RWPE2 (cell line): ENCODE data around the gene EMX1.

Experiments
- ATAC-seq: fragments of 200-7000 bp; cut with Tn5 transposase; 3 replicates; pipeline ENCODE4 v1.9.1; 2021; ENCODE audit warnings: low read depth
- DNase-seq: peaks from one replicate; pipeline ENCODE4 v3.0.0-alpha.2; 2020; ENCODE audit warnings: low spot score
- H3K27ac ChIP-seq: fragments of 450-650 bp; 2 replicates; pipeline ENCODE4 v1.5.1; 2017; ENCODE audit warnings: mild to moderate bottlenecking; ENCODE audit not compliant: poor library complexity, severe bottlenecking
- H3K27me3 ChIP-seq: fragments of 250-450 bp; sonication (Bioruptor Pico); 2 replicates; pipeline ENCODE4 v1.5.1; 2021; ENCODE audit warnings: mild to moderate bottlenecking, moderate library complexity; ENCODE audit not compliant: insufficient read depth, poor library complexity, severe bottlenecking
- H3K36me3 ChIP-seq: fragments of 250-450 bp; sonication (Bioruptor Pico); 2 replicates; pipeline ENCODE4 v1.5.1; 2020; ENCODE audit warnings: low read depth, mild to moderate bottlenecking, moderate library complexity
- H3K4me1 ChIP-seq: fragments of 250-450 bp; sonication (Bioruptor Pico); 2 replicates; pipeline ENCODE4 v1.5.1; 2021; ENCODE audit warnings: mild to moderate bottlenecking, moderate library complexity; ENCODE audit not compliant: insufficient read depth, poor library complexity, severe bottlenecking
- H3K4me3 ChIP-seq: fragments of 250-450 bp; sonication (Bioruptor Pico); 2 replicates; pipeline ENCODE4 v1.5.1; 2021; ENCODE audit warnings: mild to moderate bottlenecking, moderate library complexity; ENCODE audit not compliant: severe bottlenecking
- H3K9me3 ChIP-seq: fragments of 250-450 bp; sonication (Bioruptor Pico); 2 replicates; pipeline ENCODE4 v1.5.1; 2021; ENCODE audit warnings: mild to moderate bottlenecking, moderate library complexity; ENCODE audit not compliant: severe bottlenecking
- CTCF ChIP-seq: fragments of 450-650 bp; IDR thresholded peaks from one replicate; pipeline ENCODE4 v1.5.1; 2017; ENCODE audit warnings: mild to moderate bottlenecking, moderate library complexity; ENCODE audit not compliant: poor library complexity, severe bottlenecking

Gene EMX1

GRCh38 chr2:72936660-72937355 lies 19.5 kb downstream of the EMX1 start:
- H3K9me3 ChIP-seq = no peaks in the 10 kb centered on the region
- H3K4me1 ChIP-seq = no peaks in the 10 kb centered on the region
- DNase-seq (no peak), ATAC-seq (no peak)
- H3K27ac ChIP-seq = no peak overlapping the region
- no peaks in the 10 kb centered on the region for H3K36me3 ChIP-seq
- no peak for TF ChIP-seq CTCF
- H3K27me3 ChIP-seq = no peaks in the 10 kb centered on the region
- H3K4me3 ChIP-seq = no peak overlapping the region

- H3K27ac ChIP-seq = no peak overlapping the region
- no peak for DNase-seq
- H3K9me3 ChIP-seq = no peaks in the 10 kb centered on the region
- no peaks in the 10 kb centered on the region for H3K4me1 ChIP-seq
- no peak overlapping the region for H3K4me3 ChIP-seq
- no peak for TF ChIP-seq CTCF
- ATAC-seq = peak; percentile 13; the same call in 2 of the 3 replicates
- H3K36me3 ChIP-seq = no peaks in the 10 kb centered on the region
- H3K27me3 ChIP-seq = no peaks in the 10 kb centered on the region
Measured at GRCh38 chr2:72937356-72937669, 20.0 kb downstream of the EMX1 start.

DNA sequence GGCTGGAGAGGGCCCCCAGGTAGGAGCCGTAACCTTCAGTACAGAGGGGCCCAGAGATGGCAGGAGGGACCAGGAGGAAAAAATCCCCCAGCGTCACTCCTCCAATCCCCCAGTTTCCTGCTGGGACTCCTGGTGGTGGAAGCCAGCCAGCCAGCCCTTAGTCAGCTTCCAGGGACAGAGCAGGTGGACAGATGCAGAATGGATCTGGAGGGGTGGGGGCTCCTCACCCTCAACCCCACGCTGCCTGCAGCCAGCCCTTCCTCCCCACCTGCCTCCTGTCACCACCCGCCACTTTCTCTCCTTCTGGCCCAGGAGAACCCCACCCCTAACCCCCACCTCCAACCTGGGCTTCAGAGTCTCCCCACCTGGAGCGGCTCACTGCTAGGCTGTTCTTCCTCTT lies 21.1 kb downstream of the EMX1 start:
- no peak for TF ChIP-seq CTCF
- ATAC-seq (no peak), DNase-seq (no peak)
- no peaks in the 10 kb centered on the region for H3K4me1 ChIP-seq
- H3K27me3 ChIP-seq = no peaks in the 10 kb centered on the region
- no peaks in the 10 kb centered on the region for H3K36me3 ChIP-seq
- no peak overlapping the region for H3K27ac ChIP-seq
- no peak overlapping the region for H3K4me3 ChIP-seq
- H3K9me3 ChIP-seq = no peaks in the 10 kb centered on the region

GRCh38 chr2:72940361-72940760 lies 23.0 kb downstream of the EMX1 start:
- Histone ChIP-seq H3K4me3 (no peak overlapping the region), H3K9me3 (no peaks in the 10 kb centered on the region), H3K27me3 (no peaks in the 10 kb centered on the region), H3K27ac (no peak overlapping the region), H3K4me1 (no peaks in the 10 kb centered on the region), H3K36me3 (no peaks in the 10 kb centered on the region)
- no peak for TF ChIP-seq CTCF
- DNase-seq (no peak), ATAC-seq (no peak)

GRCh38 chr2:72940786-72941185 lies 23.5 kb downstream of the EMX1 start:
- Histone ChIP-seq H3K4me1 (no peaks in the 10 kb centered on the region), H3K4me3 (no peak overlapping the region), H3K27ac (no peak overlapping the region), H3K27me3 (no peaks in the 10 kb centered on the region), H3K36me3 (no peaks in the 10 kb centered on the region), H3K9me3 (no peaks in the 10 kb centered on the region)
- DNase-seq = no peak
- TF ChIP-seq CTCF = no peak
- no peak for ATAC-seq
